Panc1 (cell line): ENCODE measurements around the gene POLR1B.
"Not testable (repeated sequence)": the region's sequence is repeated elsewhere in the genome, so short reads cannot be mapped to it uniquely, and the experiment has no call there.

Experiments
- CTCF ChIP-seq: fragments of 450-650 bp; IDR thresholded peaks from 2 replicates; pipeline ENCODE4 v1.5.1; 2017; ENCODE audit warnings: mild to moderate bottlenecking
- POLR2AphosphoS5 ChIP-seq: IDR thresholded peaks from 2 replicates; pipeline ENCODE4 v1.6.1; 2012; ENCODE audit warnings: mild to moderate bottlenecking, low read depth, low read length, moderate library complexity
- SIN3A ChIP-seq: IDR thresholded peaks from 2 replicates; pipeline ENCODE4 v1.6.1; 2012; ENCODE audit warnings: low read depth, mild to moderate bottlenecking, low read length, moderate library complexity, borderline replicate concordance; ENCODE audit not compliant: insufficient read depth
- TF ChIP-seq, protein P1 (sequence below), 2 experiments: IDR thresholded peaks; 2 replicates each; pipeline ENCODE4 v1.6.1; 2011 to 2012; ENCODE audit warnings: low read depth in 2 of 2, control low read depth in 1 of 2, low read length in 1 of 2, mild to moderate bottlenecking in 1 of 2, moderate library complexity in 1 of 2; ENCODE audit not compliant: insufficient read depth in 1 of 2

DNA sequence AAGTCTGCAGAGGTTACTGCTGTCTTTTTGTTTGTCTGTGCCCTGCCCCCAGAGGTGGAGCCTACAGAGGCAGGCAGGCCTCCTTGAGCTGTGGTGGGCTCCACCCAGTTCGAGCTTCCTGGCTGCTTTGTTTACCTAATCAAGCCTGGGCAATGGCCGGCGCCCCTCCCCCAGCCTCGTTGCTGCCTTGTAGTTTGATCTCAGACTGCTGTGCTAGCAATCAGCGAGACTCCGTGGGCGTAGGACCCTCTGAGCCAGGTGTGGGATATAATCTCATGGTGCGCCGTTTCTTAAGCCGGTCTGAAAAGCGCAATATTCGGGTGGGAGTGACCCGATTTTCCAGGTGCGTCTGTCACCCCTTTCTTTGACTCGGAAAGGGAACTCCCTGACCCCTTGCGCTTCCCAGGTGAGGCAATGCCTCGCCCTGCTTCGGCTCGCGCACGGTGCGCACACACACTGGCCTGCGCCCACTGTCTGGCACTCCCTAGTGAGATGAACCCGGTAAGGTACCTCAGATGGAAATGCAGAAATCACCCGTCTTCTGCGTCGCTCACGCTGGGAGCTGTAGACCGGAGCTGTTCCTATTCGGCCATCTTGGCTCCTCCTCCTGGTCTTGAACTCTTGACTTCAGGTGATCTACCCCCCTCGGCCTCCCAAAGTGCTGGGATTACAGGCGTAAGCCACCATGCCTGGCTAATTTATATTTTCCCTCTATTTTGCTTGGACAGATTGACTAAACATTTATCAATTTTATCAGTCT, 32.8 kb upstream of the POLR1B start:
- not testable (repeated sequence) for TF ChIP-seq CTCF, POLR2AphosphoS5, SIN3A
- TF ChIP-seq, protein P1, sequence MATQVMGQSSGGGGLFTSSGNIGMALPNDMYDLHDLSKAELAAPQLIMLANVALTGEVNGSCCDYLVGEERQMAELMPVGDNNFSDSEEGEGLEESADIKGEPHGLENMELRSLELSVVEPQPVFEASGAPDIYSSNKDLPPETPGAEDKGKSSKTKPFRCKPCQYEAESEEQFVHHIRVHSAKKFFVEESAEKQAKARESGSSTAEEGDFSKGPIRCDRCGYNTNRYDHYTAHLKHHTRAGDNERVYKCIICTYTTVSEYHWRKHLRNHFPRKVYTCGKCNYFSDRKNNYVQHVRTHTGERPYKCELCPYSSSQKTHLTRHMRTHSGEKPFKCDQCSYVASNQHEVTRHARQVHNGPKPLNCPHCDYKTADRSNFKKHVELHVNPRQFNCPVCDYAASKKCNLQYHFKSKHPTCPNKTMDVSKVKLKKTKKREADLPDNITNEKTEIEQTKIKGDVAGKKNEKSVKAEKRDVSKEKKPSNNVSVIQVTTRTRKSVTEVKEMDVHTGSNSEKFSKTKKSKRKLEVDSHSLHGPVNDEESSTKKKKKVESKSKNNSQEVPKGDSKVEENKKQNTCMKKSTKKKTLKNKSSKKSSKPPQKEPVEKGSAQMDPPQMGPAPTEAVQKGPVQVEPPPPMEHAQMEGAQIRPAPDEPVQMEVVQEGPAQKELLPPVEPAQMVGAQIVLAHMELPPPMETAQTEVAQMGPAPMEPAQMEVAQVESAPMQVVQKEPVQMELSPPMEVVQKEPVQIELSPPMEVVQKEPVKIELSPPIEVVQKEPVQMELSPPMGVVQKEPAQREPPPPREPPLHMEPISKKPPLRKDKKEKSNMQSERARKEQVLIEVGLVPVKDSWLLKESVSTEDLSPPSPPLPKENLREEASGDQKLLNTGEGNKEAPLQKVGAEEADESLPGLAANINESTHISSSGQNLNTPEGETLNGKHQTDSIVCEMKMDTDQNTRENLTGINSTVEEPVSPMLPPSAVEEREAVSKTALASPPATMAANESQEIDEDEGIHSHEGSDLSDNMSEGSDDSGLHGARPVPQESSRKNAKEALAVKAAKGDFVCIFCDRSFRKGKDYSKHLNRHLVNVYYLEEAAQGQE (IDR thresholded peaks at IDR 0.05; ENCODE audit: insufficient read depth in 1 of 2, low read depth in 2 of 2, low read length in 1 of 2), result not testable (repeated sequence)
